ENCODE data around the gene TMEM212.
"Not testable (repeated sequence)": the region's sequence is repeated elsewhere in the genome, so short reads cannot be mapped to it uniquely, and the experiment has no call there.

The TMEM212 gene

DNA sequence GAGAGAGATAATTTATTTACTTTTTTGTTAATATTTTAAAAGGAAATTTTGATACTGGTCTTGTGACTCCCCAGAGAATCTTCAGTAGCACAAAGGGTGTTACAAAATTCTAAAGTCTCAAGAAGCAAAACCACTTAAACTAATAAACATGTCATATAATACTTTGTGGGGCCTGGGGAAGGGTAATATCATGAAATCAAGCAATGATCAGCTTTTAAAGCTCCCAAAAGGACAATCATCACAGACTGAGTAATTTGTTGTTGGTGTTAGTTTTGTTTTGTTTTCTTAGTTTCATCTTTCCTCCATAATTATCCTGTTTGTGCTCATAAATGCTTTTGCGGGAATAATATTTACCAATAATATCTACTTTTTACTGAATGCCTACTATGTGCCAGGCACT lies 55.0 kb downstream of the TMEM212 start:
- DNase-seq = no peak

DNA sequence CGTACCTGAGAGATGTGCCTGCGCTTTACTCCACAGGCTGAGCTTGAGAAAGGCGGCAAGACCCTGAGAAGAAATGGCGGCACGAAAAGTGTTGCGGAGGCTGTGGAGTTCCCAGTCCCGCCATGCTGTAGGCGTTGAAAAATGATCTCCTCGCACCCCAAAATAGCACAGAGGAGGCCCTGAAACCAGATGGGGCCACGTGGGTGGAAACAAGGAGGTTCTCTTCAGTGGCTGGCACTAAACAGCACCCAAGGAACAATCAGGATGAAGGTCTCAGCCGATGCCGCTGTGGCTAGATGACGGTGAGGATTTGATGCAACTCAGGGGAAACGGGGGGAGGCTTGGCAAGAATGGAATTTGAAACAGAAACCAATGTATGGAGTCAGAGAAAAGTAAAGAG lies 57.3 kb downstream of the TMEM212 start:
- no peak for DNase-seq

DNA sequence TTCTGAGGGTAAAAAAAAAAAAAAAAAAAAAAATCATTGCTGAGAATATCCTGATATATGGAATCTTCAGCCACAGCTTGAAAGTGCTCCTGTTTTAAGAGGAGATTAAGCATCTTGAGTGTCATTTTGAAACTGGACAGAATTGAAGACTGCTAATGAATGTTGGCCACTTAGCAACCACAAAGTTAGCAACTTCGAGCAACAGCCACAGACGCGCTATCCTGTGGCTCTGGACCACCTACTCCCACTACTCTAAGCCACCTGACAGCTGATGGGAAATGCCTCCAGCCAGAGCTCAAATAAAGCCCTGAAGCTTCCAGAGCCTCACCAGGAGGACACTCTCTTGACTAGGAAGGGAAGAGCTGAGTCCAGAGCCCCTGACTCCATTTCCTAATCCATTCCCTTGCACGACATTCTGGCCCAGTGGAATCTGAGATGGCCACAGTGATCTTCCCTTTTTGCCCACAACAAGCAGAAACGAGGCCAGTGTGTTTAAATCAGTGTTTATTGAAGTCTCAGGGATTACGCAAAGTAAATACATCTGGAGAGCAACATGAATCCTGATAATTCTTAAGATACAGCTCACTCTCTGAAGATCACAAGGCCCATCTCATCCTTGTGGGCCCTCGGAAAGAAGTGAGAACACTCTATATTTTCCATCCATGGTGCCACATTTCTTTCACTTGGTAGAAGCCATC lies 58.6 kb downstream of the TMEM212 start:
- DNase-seq = no peak

DNA sequence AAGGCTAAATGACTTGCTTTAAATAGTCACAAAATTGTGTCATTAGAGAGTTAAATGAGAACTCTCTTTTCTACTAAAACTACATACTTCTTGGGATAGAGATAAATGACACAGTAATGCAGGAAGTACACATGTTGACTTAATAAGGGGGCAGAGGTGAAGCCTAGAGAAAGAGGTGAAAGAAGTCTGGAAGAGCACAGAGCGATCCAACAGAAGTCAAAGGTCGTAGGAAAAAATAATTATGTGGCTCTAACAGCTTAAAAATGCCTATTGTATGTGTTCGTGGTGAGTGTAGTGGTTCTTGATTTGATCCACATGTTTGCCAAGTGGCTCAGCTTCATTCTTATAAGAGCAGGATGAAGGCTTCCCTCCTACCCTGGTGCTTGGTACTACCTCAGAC lies 61.7 kb downstream of the TMEM212 start:
- DNase-seq = no peak

DNA sequence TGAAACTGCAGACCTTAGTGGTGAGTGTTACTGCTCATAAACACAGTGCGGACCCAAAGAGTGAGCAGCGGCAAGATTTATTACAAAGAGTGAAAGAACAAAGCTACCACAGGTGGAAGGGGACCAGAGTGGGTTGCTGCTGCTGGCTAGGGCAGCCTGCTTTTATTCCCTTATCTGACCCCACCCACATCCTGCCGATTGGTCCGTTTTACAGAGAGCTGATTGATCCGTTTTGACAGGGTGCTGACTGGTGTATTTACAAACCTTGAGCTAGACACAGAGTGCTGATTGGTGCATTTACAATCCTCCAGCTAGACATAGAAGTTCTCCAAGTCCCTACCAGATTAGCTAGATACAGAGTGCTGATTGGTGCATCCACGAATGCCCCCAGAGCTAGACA lies 63.4 kb downstream of the TMEM212 start:
- not testable (repeated sequence) for DNase-seq

DNA sequence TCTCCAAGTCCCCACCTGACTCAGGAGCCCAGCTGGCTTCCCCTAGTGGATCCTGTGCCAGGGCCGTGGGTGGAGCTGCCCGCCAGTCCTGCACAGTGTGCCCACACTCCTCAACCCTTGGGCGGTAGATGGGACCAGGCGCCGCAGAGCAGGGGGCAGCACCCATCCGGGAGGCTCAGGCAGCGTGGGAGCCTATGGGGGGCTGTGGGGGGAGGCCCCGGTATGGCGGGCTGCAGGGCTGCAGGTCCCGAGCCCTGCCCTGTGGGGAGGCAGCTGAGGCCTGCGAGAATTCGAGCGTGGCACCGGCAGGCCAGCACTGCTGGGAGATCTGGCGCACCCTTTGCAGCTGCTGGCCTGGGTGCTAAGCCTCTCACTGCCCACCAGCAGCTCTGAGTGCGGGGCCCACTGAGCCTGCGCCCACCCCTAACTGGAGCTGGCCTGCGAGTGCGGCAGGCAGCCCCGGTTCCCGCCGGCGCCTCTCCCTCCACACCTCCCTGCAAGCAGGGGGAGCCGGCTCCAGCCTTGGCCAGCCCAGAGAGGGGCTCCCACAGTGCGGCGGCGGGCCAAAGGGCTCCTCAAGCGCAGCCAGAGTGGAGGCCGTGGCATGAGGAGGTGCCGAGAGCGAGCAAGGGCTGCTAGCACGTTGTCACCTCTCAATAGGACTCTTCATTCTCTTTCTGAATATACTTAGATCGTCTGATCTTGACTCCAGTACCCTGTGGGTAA lies 64.0 kb downstream of the TMEM212 start:
- no peak for DNase-seq

DNA sequence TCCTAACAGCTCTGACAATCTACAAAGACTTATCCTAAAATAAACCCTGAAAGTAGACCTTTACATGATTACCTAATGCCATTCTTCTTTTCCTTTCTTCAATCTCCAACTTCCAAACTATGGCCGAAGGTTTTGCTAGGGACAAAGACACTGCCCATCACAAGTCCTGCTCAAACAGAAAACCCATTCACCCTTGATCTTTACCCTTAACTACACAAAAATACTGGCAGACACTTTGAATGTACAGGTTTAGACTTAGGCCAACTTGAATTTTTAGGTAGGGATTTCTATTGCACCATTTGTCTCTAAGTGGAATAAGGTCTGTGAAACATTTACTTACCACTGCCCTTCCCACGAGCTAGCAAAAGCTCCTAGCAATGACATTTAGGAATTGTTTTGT lies 64.6 kb downstream of the TMEM212 start:
- no peak for DNase-seq

DNA sequence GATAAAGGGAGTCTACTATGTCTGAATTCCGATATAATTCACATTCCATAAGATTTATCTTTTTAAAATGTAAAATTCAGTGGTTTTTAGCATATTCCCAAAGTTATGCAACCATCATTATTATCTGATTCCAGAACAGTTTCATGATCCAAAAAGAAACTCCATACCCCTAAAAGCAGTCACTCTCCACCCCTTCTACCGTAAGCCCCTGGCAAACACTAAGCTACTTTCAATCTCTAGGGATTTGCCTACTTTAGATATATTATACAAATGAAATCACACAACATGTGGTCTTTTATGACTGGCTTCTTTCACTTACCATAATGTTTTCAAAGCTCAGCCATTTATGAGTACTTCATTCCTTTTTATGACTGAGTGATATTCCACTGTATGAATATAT lies 65.6 kb downstream of the TMEM212 start:
- DNase-seq = no peak

All from activated CD4-positive, alpha-beta T cell treated with anti-CD3 and anti-CD28 coated beads, Interleukin-2, amount 50 U/mL, for 16 hours (primary cell).